HG03575 (cell line): Measurements from ENCODE around the gene TMC4.
"Not testable (repeated sequence)": the region's sequence is repeated elsewhere in the genome, so short reads cannot be mapped to it uniquely, and the experiment has no call there.

Experiments used
- ATAC-seq: cut with Tn5 transposase; IDR thresholded peaks from one replicate; pipeline ENCODE4 v1.9.1; 2021; ENCODE audit not compliant: unreplicated experiment, insufficient number of reproducible peaks, low FRiP score; ENCODE audit errors: extremely low read depth

TMC4 gene

DNA sequence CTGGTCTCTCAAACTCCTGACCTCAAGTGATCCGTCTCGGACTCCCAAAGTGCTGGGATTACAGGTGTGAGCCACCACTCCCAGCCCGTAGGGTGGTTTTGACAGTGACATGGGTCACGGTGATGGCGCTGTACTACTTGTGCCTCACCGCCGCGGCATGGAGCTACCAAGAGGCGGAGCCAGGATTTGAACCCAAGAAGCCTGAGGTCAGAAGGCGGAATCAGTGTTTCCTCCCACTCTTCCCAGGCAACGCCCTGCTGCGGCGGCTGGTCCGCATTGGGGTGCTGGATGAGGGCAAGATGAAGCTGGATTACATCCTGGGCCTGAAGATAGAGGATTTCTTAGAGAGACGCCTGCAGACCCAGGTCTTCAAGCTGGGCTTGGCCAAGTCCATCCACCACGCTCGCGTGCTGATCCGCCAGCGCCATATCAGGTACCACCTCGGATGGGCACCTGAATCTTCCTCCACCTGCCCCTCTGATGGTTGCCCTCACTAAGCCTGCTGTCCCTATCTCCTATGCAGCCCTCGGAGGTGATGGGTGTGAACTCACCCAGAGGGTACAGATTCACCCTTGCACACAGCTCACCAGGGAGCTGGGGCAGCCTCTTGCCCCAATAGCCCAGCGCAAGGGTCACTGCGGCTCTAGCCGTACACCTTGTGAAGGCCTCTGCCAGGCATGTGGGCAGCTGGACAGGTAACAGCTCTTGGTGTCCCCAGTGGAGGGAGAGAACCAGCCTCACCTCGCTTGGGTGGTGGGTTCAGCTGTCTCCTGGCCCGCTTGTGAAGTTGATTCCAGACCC, 33.3 kb upstream of the TMC4 start:
- ATAC-seq, result no peak

DNA sequence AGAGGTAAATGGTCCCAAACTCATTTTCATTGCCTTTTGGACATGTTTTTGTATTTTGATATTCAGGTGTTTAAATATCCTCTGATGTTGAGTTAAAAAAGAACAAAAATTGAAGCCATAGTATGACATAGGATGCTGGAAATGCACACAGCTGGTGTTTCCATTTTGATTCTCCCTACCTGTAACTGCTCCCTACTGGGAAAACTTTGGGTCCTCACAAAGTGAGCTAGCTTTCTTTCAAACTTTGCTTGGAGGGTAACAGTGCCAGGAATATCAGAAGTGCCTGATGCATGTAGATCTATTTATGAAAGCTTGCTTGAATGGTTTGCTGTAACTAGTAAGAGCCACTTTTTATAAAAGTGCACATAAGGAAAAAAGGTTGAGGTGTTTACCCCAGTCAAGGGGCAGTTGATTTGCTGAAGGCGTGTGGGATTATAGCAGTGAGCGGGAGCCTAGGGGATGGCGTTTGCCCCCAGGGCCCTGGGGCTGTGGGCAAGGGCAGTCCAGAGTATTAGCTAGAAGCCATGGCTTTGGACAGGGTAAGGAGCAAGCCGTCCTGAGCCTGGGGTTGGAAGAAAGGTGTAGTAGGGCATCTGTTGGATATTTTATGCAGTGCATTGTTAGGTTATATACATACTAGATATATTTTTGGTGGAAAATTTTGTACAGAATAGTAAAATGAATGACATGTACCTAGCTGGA, 32.0 kb upstream of the TMC4 start:
- no peak for ATAC-seq

DNA sequence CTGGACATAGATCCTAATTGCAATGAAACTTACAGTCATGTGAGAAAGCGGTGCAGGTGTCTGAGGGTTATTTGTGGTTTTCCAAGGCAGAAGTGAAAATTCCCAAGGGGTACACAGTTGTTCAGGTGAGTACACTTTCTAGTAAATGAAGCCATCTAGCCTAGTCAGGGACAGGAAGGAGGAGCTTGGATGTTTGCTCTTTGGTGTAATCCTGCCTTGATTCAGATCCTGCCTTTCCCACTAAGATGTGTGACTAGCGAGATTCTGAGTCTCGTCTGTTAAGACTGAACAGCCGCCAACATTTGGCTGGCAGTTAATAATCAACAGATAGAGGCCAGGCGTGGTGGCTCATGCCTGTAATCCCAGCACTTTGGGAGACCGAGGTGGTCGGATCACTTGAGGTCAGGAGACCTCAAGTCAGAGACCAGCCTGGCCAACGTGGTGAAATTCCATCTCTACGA, 30.2 kb upstream of the TMC4 start:
- no peak for ATAC-seq

DNA sequence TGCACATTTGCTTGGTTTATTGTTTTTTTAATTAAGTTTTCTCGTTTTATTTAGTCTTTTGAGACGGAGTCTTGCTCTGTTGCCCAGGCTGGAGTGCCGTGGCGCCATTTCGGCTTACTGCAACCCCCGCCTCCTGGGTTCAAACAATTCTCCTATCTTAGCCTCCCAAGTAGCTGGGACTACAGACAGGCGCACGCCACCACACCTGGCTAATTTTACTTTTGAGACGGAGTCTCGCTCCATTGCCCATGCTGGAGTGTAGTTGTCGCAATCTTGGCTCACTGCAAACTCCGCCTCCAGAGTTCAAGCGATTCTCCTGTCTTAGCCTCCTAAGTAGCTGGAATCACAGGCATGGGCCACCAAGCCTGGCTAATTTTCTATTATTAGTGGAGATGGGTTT, 29.0 kb upstream of the TMC4 start:
- no peak for ATAC-seq

DNA sequence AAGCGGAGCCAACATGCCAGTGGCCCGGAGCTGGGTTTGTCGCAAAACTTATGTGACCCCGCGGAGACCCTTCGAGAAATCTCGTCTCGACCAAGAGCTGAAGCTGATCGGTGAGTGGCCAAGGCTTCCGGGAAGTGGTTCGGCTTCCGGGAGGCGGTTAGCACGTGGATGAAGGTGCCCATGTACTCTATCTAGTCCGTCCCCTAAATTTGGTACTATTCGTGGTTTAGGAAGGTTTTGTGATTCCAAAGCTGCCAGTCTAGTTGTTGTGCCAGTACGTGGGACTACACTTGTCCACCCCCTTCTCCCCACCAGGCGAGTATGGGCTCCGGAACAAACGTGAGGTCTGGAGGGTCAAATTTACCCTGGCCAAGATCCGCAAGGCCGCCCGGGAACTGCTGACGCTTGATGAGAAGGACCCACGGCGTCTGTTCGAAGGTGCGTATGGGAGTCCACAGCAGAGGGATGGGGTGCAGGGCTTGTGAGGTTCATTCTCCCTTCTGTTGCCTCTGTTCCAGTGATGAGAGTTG, 28.3 kb upstream of the TMC4 start:
- no peak for ATAC-seq

DNA sequence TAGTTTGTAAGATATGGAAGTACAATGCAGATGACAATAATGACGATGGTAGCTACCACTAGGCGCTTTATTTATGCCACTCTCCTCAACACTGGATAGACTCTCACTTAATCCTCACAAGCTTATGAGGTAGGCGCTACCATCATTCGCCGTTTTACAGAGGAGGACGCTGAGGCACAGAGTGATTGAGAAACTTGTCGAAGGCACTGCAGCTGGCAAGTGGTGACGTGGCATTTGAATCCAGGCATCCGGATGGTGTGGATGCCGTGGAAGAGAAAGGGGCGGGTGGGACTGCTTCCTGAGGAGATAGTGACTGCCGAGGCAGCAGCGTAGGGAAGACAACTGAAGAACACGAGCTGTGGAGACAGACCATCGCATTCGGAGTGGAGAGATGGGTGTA, 26.4 kb upstream of the TMC4 start:
- ATAC-seq, result no peak

DNA sequence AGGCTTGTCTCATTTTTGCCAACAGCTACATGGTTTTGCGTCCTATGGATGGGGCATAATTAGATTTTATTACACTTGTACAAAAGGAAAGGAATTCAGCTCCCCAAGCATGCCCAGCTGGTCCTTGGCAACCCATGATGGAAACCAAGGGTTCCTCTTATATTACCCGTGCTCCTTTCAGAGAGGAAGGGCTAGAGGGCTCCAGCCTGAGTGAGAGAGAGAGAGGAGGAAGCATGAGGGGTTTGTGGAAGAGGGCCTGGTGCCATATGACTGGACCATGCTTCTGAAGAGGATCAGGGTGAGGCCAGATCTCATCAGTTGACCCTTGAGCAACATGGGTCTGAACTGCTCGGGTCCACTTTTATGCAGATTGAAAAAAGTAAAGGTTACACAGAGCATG, 24.2 kb upstream of the TMC4 start:
- no peak for ATAC-seq

DNA sequence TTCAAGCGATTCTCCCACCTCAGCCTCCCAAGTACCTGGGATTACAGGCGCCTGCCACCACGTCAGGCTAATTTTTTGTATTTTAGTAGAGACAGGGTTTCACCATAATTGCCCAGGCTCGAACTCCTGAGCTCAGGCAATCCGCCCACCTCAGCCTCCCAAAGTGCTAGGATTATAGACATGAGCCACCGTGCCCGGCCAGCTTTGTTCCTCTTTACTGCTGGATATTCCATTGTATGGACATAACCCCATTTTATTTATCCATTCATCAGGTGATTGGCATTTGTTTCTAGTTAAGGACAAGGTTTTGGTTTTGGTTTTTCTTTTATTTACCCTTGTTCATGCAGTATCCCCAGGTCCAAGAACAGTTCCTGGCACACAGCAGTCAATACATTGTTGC, 23.6 kb upstream of the TMC4 start:
- no peak for ATAC-seq

DNA sequence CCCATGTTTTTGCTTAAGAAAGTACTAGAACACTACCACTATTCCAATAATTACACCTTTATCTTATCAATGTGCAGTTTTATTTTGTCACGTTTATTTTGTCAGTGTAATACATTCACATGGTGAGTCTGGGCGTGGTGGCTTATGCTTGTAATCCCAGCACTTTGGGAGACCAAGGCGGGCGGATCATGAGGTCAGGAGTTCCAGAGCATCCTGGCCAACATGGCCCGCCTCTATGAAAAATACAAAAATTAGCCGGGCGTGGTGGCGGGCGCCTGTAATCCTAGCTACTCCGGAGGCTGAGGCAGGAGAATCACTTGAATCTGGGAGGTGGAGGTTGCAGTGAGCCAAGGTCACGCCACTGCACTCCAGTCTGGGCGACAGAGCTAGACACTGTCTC, 21.5 kb upstream of the TMC4 start:
- ATAC-seq, result not testable (repeated sequence)

DNA sequence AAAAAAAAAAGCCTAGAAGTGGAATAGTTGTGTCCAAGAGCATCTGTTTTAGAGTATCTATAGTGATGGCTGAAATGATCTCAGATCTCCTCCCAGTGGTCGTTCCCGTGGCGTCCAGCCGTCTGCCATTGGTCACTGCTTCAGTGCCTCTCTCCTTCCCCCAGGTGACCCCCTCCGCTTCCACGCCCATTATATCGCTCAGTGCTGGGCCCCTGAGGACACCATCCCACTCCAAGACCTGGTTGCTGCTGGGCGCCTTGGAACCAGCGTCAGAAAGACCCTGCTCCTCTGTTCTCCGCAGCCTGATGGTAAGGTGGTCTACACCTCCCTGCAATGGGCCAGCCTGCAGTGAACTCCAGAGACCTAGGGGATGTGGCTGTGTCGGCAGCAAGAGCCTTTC, 20.1 kb upstream of the TMC4 start:
- ATAC-seq, result no peak

DNA sequence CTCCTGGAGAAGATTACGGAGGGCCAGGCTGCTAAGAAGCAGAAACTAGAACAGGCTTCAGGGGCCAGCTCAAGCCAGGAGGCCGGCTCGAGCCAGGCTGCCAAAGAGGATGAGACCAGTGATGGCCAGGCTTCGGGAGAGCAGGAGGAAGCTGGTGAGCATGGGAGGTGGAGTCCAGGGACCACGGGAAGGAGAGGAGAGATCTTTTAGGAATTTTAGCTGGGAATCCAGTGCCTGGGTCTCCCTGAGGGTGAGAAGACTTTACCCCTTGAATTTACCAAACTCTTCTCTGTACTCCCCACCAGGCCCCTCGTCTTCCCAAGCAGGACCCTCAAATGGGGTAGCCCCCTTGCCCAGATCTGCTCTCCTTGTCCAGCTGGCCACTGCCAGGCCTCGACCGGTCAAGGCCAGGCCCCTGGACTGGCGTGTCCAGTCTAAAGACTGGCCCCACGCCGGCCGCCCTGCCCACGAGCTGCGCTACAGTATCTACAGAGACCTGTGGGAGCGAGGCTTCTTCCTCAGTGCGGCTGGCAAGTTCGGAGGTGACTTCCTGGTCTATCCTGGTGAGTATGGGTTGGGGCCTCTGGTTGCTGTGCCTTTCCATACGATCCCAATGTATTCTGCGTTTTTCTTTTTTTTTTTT, 19.0 kb upstream of the TMC4 start:
- no peak for ATAC-seq

DNA sequence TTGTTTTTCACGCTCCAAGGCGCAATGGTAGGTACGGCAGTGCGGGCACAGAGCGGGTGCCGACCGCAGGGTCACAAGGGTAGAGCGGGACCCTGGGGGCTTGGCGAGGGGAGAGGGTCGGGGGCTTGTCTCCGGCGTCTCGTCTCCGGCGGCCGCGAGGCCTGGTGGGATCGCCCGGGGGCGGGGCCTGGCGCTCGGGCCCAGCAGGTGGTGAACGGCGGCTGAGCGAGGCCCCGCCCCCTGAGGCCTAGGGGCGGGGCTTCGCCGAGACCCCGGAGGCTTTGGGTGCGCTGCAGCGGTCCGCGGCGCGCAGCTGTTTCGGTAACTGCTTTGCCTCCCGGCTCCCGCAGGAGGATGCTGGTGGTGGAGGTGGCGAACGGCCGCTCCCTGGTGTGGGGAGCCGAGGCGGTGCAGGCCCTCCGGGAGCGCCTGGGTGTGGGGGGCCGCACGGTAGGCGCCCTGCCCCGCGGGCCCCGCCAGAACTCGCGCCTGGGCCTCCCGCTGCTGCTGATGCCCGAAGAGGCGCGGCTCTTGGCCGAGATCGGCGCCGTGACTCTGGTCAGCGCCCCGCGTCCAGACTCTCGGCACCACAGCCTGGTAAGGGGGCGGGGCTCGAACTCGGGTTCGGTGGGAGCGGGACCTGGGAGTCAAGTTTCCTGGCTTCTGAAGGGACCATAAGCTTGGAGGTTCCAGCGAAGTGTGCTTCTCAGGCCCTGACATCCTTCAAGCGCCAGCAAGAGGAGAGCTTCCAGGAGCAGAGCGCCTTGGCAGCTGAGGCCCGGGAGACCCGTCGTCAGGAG, 18.3 kb upstream of the TMC4 start, which contains the start of gene TSEN34:
TSEN34 (plus strand) TSS at position 298 of the 800 bp plus-strand sequence; CDS start at position 355, 57 bp downstream.
- no peak for ATAC-seq

DNA sequence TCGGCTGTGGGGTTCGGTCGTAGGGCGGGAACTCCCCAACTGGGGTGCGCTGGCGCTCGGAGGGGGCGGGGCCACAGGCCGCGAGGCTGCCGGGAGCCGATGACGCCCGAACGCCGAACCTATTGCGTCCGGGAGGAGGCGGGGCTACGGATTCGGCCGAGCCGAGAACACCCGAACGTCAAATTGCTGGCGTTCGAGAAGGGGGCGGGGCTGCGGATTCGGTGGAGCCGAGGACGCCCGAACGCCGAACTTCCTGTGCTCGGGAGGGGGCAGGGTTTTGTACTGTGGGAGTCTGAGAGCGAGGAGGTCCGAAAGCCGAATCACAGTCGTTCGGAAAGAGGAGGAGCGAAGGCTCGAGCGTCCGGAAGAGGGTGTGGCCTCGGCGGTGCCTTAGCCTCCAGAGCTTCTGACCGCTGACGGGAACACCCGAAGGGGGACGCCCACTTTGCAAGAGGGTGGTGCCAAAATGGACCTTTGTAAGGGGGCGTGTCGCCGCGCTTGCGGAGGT, 17.6 kb upstream of the TMC4 start:
- ATAC-seq, result peak; percentile 23

DNA sequence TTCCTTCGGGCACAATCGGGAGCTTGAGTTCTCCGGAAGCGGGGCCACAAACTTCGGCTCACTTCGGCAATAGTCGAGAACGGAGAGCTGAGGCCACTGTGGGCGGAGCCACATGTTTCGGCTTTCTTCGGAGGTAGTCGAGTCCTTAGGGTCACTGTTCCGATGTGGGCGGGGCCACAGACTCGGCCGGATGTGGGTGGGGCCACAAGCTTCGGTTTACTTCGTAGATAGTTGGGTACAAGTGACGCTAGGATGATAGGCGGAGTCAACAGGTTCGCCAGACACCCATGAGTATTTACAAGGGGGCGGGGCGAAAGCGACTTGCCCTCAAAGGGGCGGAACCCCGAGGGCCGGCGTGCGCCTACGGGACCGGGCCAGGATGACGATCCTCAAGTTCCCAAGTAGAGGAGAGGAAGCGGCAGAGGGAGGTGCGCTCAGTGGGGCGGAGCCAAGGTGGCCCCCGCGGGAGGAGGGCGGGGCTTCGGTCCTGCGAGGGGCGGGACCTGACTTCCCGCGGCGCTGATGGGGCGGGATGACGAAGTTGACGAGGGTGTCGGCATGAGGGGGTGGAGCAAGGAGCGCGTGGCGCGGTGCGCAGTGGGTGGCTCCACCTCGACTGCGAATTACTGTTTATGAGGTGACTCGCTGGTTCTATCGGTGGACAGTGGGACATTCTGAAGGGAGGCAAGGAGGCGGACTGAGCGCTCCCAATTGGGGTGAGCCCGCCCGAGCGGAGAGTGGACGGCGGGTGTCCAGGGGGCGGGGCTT, 17.0 kb upstream of the TMC4 start:
- ATAC-seq, result peak; percentile 36

DNA sequence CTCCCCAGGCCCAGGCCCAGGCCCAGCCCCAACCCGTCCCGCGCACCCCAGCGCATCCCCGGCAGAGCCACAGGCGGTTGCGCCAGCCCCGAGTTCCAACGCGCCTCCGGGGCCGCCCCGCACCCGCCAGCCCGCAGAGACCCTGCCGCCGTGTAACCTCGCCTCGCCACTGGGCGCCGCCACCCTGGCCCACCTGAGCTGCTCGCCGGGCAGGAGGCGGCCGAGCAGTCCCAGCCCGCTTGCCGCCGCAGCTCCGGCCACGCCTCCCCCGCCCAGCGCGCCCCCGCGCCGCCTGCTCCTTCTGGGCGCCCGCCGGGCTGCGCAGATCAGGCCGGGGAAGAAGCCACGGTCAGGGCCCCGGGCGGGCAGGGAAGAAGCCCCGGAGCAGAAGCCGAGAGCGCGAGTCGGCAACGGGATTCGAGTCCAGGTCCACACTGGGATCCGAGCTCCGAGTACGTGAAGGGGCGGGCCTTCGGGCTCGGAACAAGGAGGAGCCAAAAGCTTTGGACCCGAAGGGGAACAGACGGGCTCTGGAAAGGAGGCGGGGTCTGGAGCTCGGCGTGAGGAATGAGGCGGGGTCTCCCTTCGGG, 16.3 kb upstream of the TMC4 start, which contains the start of gene MBOAT7:
MBOAT7 (minus strand) TSS at position 436 of the 590 bp plus-strand sequence. CDS start 1,072 bp downstream, outside the sequence.
- ATAC-seq, result no peak

DNA sequence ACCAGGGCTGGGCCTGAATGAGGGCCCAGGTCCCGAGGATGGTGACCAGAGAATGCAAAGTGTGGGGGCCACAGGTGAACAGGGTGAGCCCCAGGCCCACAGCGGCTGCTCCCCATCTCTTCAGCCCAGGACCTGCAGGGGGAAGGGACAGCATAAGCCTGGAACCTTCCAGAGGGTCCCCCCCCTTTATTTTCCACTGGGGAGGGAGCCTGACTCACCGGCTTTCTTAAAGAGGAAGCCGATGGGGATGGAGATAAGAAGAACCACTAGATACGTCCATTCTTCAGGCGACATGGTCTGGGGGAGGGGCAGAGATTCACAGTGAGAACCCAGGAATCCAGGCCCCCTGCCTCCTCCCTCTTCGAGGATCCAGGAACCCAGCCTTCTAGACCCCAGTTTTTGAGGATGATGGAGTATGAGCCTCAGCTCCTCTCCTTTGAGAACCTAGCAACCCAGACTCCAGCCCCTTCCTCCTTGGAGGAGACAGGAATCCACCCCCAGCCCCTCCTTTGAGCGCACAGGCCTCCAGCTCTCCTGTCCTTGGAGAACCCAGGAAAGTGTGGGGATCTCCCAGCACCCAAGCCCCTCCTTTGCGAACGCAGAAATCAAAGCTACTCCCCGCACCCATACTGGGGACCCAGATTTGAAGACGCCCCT, 15.4 kb upstream of the TMC4 start:
- ATAC-seq, result no peak

DNA sequence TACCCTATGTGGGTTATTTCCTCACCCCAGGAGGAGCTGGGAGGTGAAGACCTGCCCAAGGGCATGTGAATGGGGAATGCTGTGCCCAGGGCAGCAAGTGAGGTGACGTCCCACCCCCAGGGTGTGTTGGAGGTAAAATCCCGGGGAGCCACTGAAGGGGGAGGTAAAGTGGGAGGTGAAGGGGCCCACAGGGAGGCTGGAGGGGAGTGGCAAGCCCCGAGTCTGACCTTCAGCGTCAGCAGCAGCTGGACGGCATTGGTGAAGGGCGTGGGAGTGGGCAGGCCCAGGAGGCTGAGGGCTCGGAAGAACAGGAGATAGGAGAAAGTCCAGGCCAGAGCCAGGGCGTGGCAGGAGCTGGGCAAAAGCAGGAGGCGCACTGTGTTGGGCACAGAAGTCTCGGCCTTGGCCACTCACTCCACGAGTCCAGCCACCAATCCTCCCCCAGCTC, 14.0 kb upstream of the TMC4 start:
- ATAC-seq, result no peak
